H1 (cell line): ENCODE data around the gene PARK7. TPM values are rescaled to one million over a fixed set of nuclear protein-coding genes. Genes with fewer than 3 reads are reported as not detected.
"Not testable (repeated sequence)": the region's sequence is repeated elsewhere in the genome, so short reads cannot be mapped to it uniquely, and the experiment has no call there.

Experiments used
- CTCF ChIA-PET: fragments of 300-600 bp; sonication (Branson Sonifier 250); formaldehyde crosslinking; loops from one replicate; lab custom pipeline; 2021; ENCODE audit not compliant: partially characterized antibody; lab: Charles Lee
- POLR2A ChIA-PET: fragments of 300-600 bp; sonication (Branson Sonifier 250); formaldehyde crosslinking; loops from one replicate; lab custom pipeline; 2021; ENCODE audit warnings: inconsistent platforms; ENCODE audit not compliant: partially characterized antibody; lab: Charles Lee
- DNase-seq, 2 experiments: peaks; one replicate each; pipeline versions ENCODE4 v3.0.0 to v3.0.0-alpha.2; 2010 to 2022; ENCODE audit warnings: low spot score in 2 of 2, low read depth in 1 of 2, mixed read lengths in 1 of 2
- FAIRE-seq: peaks from 2 replicates; lab custom pipeline; 2011; peaks lifted over from hg19 to GRCh38; lab: Jason Lieb, UNC
- H2AFZ ChIP-seq: 2 replicates; pipeline ENCODE4 v1.8.1; 2012; ENCODE audit warnings: low read length, inconsistent platforms
- H2AK5ac ChIP-seq: 2 replicates; pipeline ENCODE4 v1.6.1; 2013; ENCODE audit warnings: low read depth, low read length
- H2BK120ac ChIP-seq: replicated peaks from 2 replicates; pipeline ENCODE3; 2013; ENCODE audit warnings: low read depth, low read length, inconsistent platforms
- H2BK12ac ChIP-seq: 2 replicates; pipeline ENCODE4 v1.6.1; 2013; ENCODE audit warnings: low read depth, low read length
- H2BK15ac ChIP-seq: 2 replicates; pipeline ENCODE4 v1.6.1; 2013; ENCODE audit warnings: low read length
- H2BK20ac ChIP-seq: 2 replicates; pipeline ENCODE4 v1.6.1; 2013; ENCODE audit warnings: low read length
- H2BK5ac ChIP-seq: 2 replicates; pipeline ENCODE4 v1.6.1; 2013; ENCODE audit warnings: low read depth, low read length
- H3K14ac ChIP-seq: 2 replicates; pipeline ENCODE4 v1.6.1; 2013; ENCODE audit warnings: inconsistent platforms; ENCODE audit not compliant: insufficient read length
- H3K18ac ChIP-seq: 2 replicates; pipeline ENCODE4 v1.6.1; 2013; ENCODE audit warnings: low read length; ENCODE audit errors: extremely low read depth
- H3K23ac ChIP-seq: 2 replicates; pipeline ENCODE4 v1.6.1; 2013; ENCODE audit warnings: inconsistent platforms; ENCODE audit not compliant: insufficient read length
- H3K23me2 ChIP-seq: 2 replicates; pipeline ENCODE4 v1.6.1; 2013; ENCODE audit warnings: low read depth, low read length
- H3K27ac ChIP-seq: 2 replicates; pipeline ENCODE4 v1.6.1; 2011; ENCODE audit warnings: low read depth, low read length, inconsistent platforms
- H3K27me3 ChIP-seq, 4 experiments: replicated peaks in 1 of 4; 1 replicate in 1 of 4; 2 replicates in 3 of 4; pipeline versions ENCODE4 v1.6.1 to v1.8.1; 2011 to 2013; ENCODE audit warnings: low read length in 3 of 4, mild to moderate bottlenecking in 3 of 4, inconsistent platforms in 2 of 4, mixed read lengths in 2 of 4, moderate library complexity in 1 of 4; ENCODE audit not compliant: control insufficient read depth in 3 of 4, insufficient read depth in 3 of 4; ENCODE audit errors: extremely low read depth in 1 of 4
- H3K36me3 ChIP-seq, 4 experiments: 2 replicates each; pipeline versions ENCODE4 v1.6.1 to v1.8.1; 2011 to 2013; ENCODE audit warnings: mild to moderate bottlenecking in 4 of 4, low read length in 3 of 4, moderate library complexity in 2 of 4, control low read depth in 1 of 4, inconsistent platforms in 1 of 4; ENCODE audit not compliant: insufficient read depth in 4 of 4, control insufficient read depth in 2 of 4
- H3K4ac ChIP-seq: replicated peaks from 2 replicates; pipeline ENCODE3; 2013; ENCODE audit warnings: low read length, low read depth, mixed read lengths, inconsistent platforms; ENCODE audit not compliant: insufficient read length
- H3K4me1 ChIP-seq, 4 experiments: replicated peaks in 1 of 4; 1 replicate in 1 of 4; 2 replicates in 3 of 4; pipeline versions ENCODE4 v1.6.1 to v1.8.1; 2011 to 2013; ENCODE audit warnings: low read length in 3 of 4, inconsistent platforms in 2 of 4, mixed read lengths in 1 of 4; ENCODE audit not compliant: insufficient read depth in 4 of 4, control insufficient read depth in 3 of 4
- H3K4me2 ChIP-seq, 2 experiments: 2 replicates each; pipeline versions ENCODE4 v1.6.1 to v1.8.1; 2011 to 2013; ENCODE audit warnings: low read depth in 2 of 2, low read length in 2 of 2, control low read depth in 1 of 2, inconsistent platforms in 1 of 2, mild to moderate bottlenecking in 1 of 2; ENCODE audit not compliant: insufficient read depth in 1 of 2
- H3K4me3 ChIP-seq, 4 experiments: fragments of 200-600, 300-600 bp in 1 of 4; sonication (generic), shearing (Covaris generic), sonication (Bioruptor Twin) in 1 of 4; 2 replicates each; pipeline versions ENCODE4 v1.5.1 to v1.8.1; 2011 to 2016; ENCODE audit warnings: low read length in 4 of 4, low read depth in 3 of 4, control low read depth in 2 of 4, inconsistent platforms in 2 of 4, mild to moderate bottlenecking in 2 of 4, mixed read lengths in 1 of 4, moderate library complexity in 1 of 4; ENCODE audit not compliant: insufficient read depth in 2 of 4; ENCODE audit errors: extremely low read depth in 1 of 4
- H3K56ac ChIP-seq: replicated peaks from 2 replicates; pipeline ENCODE3; 2013; ENCODE audit warnings: low read depth, mild to moderate bottlenecking, mixed read lengths, low read length, inconsistent platforms; ENCODE audit not compliant: insufficient read length
- H3K79me1 ChIP-seq: 2 replicates; pipeline ENCODE4 v1.6.1; 2013; ENCODE audit warnings: low read depth, low read length, control low read depth
- H3K79me2 ChIP-seq, 2 experiments: 2 replicates each; pipeline versions ENCODE4 v1.6.1 to v1.8.1; 2012 to 2013; ENCODE audit warnings: low read length in 2 of 2, mild to moderate bottlenecking in 2 of 2, inconsistent platforms in 1 of 2; ENCODE audit not compliant: insufficient read depth in 2 of 2, control insufficient read depth in 1 of 2
- H3K9ac ChIP-seq, 4 experiments: replicated peaks in 1 of 4; 1 replicate in 1 of 4; 2 replicates in 3 of 4; pipeline versions ENCODE4 v1.6.1 to v1.8.1; 2011 to 2013; ENCODE audit warnings: low read depth in 3 of 4, low read length in 3 of 4, control low read depth in 2 of 4, mild to moderate bottlenecking in 2 of 4, moderate library complexity in 2 of 4, inconsistent platforms in 1 of 4; ENCODE audit errors: extremely low read depth in 1 of 4
- H3K9me3 ChIP-seq, 2 experiments: 2 replicates each; pipeline versions ENCODE4 v1.6.1 to v1.8.1; 2012 to 2013; ENCODE audit warnings: mild to moderate bottlenecking in 2 of 2, moderate library complexity in 2 of 2, control low read depth in 1 of 2, inconsistent platforms in 1 of 2, low read depth in 1 of 2, low read length in 1 of 2, mixed read lengths in 1 of 2; ENCODE audit not compliant: insufficient read depth in 2 of 2
- H4K20me1 ChIP-seq, 2 experiments: replicated peaks in 1 of 2; 2 replicates each; pipeline versions ENCODE3 to v1.8.1; 2011 to 2013; ENCODE audit warnings: inconsistent platforms in 2 of 2, low read length in 2 of 2, mild to moderate bottlenecking in 1 of 2; ENCODE audit not compliant: insufficient read depth in 2 of 2, control insufficient read depth in 1 of 2
- H4K5ac ChIP-seq: 2 replicates; pipeline ENCODE4 v1.6.1; 2013; ENCODE audit warnings: low read length, low read depth, mixed read lengths, inconsistent platforms; ENCODE audit not compliant: insufficient read length
- H4K8ac ChIP-seq: 2 replicates; pipeline ENCODE4 v1.8.0; 2013; ENCODE audit warnings: mild to moderate bottlenecking, moderate library complexity, low read length, inconsistent platforms; ENCODE audit not compliant: insufficient read depth; ENCODE audit errors: extremely low read depth
- H4K91ac ChIP-seq: replicated peaks from 2 replicates; pipeline ENCODE3; 2013; ENCODE audit warnings: low read length, mixed read lengths, inconsistent platforms; ENCODE audit not compliant: insufficient read length
- WGBS, 2 experiments: shearing (Covaris generic) in 1 of 2; methylation state at CpG; one replicate each; pipeline versions ENCODE4 v1.1.6 to v1.1.7; 2013 to 2015; ENCODE audit warnings: low lambda C conversion rate in 2 of 2, mixed read lengths in 2 of 2, inconsistent platforms in 1 of 2, low coverage in 1 of 2, missing lambda C conversion rate in 1 of 2; ENCODE audit not compliant: insufficient replicate concordance in 2 of 2, insufficient coverage in 1 of 2, insufficient read length in 1 of 2; ENCODE audit errors: extremely low coverage in 1 of 2, missing lambda C conversion rate in 1 of 2; 5-methylcytosine and 5-hydroxymethylcytosine counted together
- polyA plus RNA-seq, 7 experiments: library from polyadenylated mRNA; depleted of rRNA in 3 of 7; stranded (reverse) in 5 of 7; unstranded in 2 of 7; fragments of >200 nt in 5 of 7; fragments of 200-250 nt in 2 of 7; gene quantifications; 1 replicate in 5 of 7; 2 replicates in 1 of 7; 4 replicates in 1 of 7; pipeline versions ENCODE4 v1.2.1 to v1.2.3, GENCODE V29; 2011 to 2013; ENCODE audit warnings: missing spikeins in 2 of 7, mixed read lengths in 2 of 7
- total RNA-seq: library from RNA; stranded (reverse); fragmentation: NEBNext Ultra II Directional; extraction: Animal tissue kit (Norgen Biotek cat#: 25700); gene quantifications from 2 replicates; pipeline ENCODE4 v1.2.1, GENCODE V29; 2021

PARK7 gene
- total and polyA plus RNA-seq, 2 of the 8 experiments (the other 6 are each of a cell fraction or from before 2014, with no cell fraction given) = 206 to 383 TPM

DNA sequence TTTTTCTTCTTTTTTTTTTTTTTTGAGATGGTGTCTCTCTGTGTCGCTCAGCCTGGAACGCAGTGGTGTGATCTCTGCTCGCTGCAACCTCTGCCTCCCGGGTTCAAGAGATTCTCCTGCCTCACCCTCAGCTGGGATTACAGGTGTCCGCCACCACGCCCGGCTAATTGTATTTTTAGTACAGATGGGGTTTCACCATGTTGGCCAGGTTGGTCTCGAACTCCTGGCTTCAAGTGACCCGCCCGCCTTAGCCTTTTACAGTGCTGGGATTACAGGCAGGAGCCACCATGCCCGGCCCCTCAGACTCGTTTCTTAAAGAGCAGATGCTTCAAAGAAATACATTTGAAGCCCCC, 1.8 kb downstream of the PARK7 start:
- POLR2A ChIA-PET = interaction anchor here (1.5 to 2.0 kb wide), 2 partner anchors 15 to 19 kb away, joined by 4 read pairs; no protein-coding TSS in a partner anchor
- H2BK12ac ChIP-seq, H3K4me1 ChIP-seq, H4K20me1 ChIP-seq, H3K9ac ChIP-seq, H2AFZ ChIP-seq, H3K27ac ChIP-seq, H3K79me1 ChIP-seq, H3K14ac ChIP-seq, H3K4me3 ChIP-seq, H4K8ac ChIP-seq, H4K5ac ChIP-seq, DNase-seq, H2AK5ac ChIP-seq, FAIRE-seq, H3K4ac ChIP-seq, H2BK20ac ChIP-seq, H3K27me3 ChIP-seq, H3K23ac ChIP-seq, H2BK120ac ChIP-seq, H3K9me3 ChIP-seq, H2BK5ac ChIP-seq, H3K18ac ChIP-seq, H3K4me2 ChIP-seq, H4K91ac ChIP-seq, H3K56ac ChIP-seq, H3K23me2 ChIP-seq, H2BK15ac ChIP-seq: not testable (repeated sequence)
- WGBS, 2 experiments = 97% methylated on average over 12 of the region's 12 CpGs; no CpG with 5 or more reads in 1 of the 2 experiments
- peaks cover 0 to 53% of the 10 kb centered on the region in 2 experiments; a peak in 2 of 4 replicates for H3K79me2 ChIP-seq
- peaks cover 11 to 42% (median 31%) of the 10 kb centered on the region in 4 experiments for H3K36me3 ChIP-seq
- CTCF ChIA-PET = interaction anchor here (0.9 to 6.6 kb wide), 2 partner anchors 12 to 60 kb away, joined by 3 to 38 read pairs; no protein-coding TSS in a partner anchor

DNA sequence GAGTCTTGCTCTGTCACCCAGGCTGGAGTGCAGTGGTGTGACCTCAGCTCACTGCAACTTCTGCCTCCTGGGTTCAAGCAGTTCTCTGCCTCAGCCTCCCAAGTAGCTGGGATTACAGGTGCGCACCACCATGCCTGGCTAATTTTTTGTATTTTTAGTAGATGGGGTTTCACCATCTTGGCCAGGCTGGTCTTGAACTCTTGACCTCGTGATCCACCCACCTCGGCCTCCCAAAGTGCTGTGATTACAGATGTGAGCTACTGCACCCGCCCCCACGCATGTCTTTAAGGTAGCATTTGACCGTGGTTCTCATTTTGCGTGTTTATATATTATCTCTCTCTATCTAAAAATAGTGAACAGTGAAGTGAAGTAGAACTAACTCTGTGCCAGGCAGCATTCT, 2.3 kb downstream of the PARK7 start:
- H3K79me1 ChIP-seq, H3K27me3 ChIP-seq, H2AK5ac ChIP-seq, H4K91ac ChIP-seq, H3K23me2 ChIP-seq, H3K9me3 ChIP-seq, DNase-seq, H3K18ac ChIP-seq, H4K20me1 ChIP-seq, H2BK120ac ChIP-seq, H3K4ac ChIP-seq, H3K23ac ChIP-seq, FAIRE-seq, H3K27ac ChIP-seq, H3K4me3 ChIP-seq, H3K4me1 ChIP-seq, H4K5ac ChIP-seq, H3K56ac ChIP-seq, H3K14ac ChIP-seq, H2BK20ac ChIP-seq, H2AFZ ChIP-seq, H3K4me2 ChIP-seq, H2BK5ac ChIP-seq, H2BK15ac ChIP-seq, H4K8ac ChIP-seq, H2BK12ac ChIP-seq, H3K9ac ChIP-seq: not testable (repeated sequence)
- CTCF ChIA-PET = interaction anchor here (0.7 to 6.6 kb wide), 2 partner anchors 12 to 35 kb away, joined by 3 to 38 read pairs; no protein-coding TSS in a partner anchor
- H3K36me3 ChIP-seq = peaks cover 11 to 46% (median 33%) of the 10 kb centered on the region in 4 experiments
- POLR2A ChIA-PET = interaction anchor here (0.9 kb wide), 1 partner anchor 64 kb away, joined by 3 read pairs; no protein-coding TSS in a partner anchor
- 98% methylated on average over 7 of the region's 7 CpGs; no CpG with 5 or more reads in 1 of the 2 experiments for WGBS, 2 experiments
- H3K79me2 ChIP-seq = peaks cover 0 to 53% of the 10 kb centered on the region in 2 experiments; a peak in 2 of 4 replicates
